KOPT-K1 (cell line): ENCODE data around the gene ATXN1.
"Not testable (repeated sequence)": the region's sequence is repeated elsewhere in the genome, so short reads cannot be mapped to it uniquely, and the experiment has no call there.

Source experiments
- H3K27ac ChIP-seq: fragments of 200-600 bp; sonication (generic); 2 replicates; pipeline ENCODE4 v1.5.1; 2016; ENCODE audit warnings: antibody characterized with exemption, mild to moderate bottlenecking, low read depth, low read length; ENCODE audit not compliant: poor library complexity, severe bottlenecking
- H3K36me3 ChIP-seq: fragments of 200-600 bp; sonication (generic); 2 replicates; pipeline ENCODE4 v1.5.1; 2017; ENCODE audit warnings: antibody characterized with exemption, mild to moderate bottlenecking, low read length, moderate library complexity; ENCODE audit not compliant: insufficient read depth
- H3K9me3 ChIP-seq: fragments of 200-600 bp; sonication (generic); 2 replicates; pipeline ENCODE4 v1.5.1; 2017; ENCODE audit warnings: antibody characterized with exemption, low read length, mild to moderate bottlenecking; ENCODE audit not compliant: insufficient read depth, poor library complexity, severe bottlenecking

ATXN1 gene

DNA sequence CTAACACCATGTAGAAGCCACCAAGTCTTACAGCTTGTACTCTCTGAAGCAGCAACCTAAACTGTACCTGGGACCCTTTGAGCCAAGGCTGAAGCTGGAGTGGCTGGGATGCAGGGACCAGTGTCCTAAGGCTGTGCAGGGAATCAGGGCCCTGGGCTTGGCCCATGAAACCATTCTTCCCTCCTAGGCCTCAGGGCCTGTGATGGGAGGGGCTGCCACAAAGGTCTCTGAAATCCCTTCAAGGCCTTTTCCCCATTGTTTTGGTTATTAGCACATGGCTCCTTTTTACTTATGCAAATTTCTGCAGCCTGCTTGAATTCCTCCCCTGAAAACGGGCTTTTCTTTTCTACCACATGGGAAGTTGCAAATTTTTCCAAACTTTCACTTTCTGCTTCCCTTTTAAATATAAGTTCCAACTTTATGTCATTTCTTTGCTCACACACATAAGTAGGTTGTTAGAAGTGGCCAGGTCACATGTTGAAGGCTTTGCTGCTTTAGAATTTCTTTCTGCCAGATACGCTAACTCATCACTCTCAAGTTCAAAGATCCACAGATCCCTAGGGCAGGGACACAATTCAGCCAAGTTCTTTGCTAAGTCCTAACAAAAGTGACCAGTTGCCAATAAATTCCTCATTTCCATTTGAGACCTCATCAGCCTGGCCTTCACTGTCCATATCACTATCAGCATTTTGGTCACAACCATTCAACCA is 28.2 kb upstream of the ATXN1 start:
- Histone ChIP-seq H3K27ac (no peak overlapping the region), H3K9me3 (peaks cover 4% of the 10 kb centered on the region), H3K36me3 (no peaks in the 10 kb centered on the region)

DNA sequence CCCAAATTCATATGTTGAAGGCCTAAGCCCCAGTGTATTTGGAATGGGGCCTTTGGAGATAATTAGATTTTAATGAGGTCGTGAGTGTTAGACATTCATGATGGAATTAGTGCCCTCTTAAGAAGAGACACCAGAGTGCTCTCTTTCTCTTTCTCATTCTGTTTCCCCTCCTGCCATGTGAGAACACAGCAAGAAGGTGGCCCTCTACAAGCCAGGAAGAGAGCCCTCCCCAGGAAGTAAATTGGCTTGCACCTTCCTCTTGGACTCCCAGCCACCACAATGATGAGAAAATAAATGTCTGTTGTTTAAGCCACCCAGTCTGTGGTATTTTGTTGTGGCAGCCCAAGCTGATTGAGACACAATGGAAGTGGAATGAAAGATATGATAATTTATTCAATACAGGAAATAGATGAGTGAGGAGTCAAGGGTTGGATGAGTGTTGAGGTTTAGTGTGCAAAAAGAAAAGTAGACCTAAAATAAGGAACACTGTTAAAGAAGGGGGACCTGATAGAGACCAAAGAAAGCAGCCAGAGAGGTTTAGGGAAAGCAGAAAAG is 25.9 kb upstream of the ATXN1 start:
- H3K36me3 ChIP-seq = no peaks in the 10 kb centered on the region
- no peak overlapping the region for H3K27ac ChIP-seq
- H3K9me3 ChIP-seq = peaks cover 4% of the 10 kb centered on the region

DNA sequence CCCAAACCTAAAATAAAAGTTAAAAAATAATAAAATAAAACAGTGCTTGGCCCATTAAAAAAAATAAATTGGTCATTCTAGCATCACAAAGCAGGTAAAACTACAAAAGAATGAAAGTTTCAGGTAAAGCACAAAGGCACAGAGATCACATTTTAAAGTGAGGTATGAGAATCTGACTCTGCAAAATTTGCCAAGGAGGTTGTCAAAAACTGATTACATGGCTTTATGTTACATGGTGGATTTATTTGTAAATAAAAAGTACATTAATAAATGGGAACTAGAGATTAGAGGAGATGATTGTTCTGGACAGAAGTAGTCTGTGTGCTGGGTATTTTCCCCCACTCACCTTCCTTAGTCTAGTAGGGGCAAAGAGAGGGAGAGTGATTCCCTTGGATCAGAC is 24.2 kb upstream of the ATXN1 start:
- H3K36me3 ChIP-seq = no peaks in the 10 kb centered on the region
- peaks cover 4% of the 10 kb centered on the region for H3K9me3 ChIP-seq
- no peak overlapping the region for H3K27ac ChIP-seq

DNA sequence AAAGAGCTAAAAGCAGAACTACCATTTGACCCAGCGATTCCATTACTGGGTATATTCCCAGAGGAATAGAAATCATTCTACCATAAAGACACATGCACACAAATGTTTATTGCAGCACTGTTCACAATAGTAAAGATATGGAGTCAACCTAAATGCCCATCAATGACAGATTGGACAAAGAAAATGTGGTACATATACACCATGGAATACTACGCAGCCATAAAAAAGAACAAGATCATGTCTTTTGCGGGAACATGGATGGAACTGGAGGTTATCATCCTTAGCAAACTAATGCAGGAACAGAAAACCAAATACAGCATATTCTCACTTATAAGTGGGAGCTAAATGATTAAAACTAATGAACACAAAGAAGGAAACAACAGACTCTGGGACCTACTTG is 23.7 kb upstream of the ATXN1 start:
- not testable (repeated sequence) for H3K36me3 ChIP-seq, H3K27ac ChIP-seq, H3K9me3 ChIP-seq

DNA sequence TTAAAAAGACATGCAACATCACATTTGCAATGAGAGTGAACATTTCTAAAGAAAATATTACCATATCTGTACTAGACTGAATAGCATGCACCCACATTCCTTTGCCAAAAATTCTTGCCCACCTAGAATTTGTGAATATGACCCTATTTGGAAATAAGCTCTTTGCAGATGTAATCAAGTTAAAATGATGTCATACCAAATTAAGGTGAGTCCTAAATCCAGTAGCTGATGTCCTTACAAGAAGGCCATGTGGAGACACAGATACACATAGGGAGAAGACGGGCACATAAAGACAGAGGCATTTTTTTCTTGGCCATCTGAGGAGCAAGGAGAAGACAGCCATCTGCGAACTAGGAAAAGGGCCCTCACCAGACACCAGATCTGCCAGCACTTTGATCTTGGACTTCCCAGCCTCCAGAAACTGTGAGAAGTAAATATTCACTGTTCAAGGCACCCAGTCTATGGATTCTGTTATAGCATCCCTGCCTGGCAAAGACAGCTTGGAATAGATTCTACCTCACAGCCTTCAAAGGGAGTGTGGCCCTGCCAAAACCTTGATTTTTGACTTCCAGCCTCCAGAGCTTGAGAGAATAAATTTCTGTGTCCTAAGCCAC is 22.8 kb upstream of the ATXN1 start:
- H3K36me3 ChIP-seq = no peaks in the 10 kb centered on the region

DNA sequence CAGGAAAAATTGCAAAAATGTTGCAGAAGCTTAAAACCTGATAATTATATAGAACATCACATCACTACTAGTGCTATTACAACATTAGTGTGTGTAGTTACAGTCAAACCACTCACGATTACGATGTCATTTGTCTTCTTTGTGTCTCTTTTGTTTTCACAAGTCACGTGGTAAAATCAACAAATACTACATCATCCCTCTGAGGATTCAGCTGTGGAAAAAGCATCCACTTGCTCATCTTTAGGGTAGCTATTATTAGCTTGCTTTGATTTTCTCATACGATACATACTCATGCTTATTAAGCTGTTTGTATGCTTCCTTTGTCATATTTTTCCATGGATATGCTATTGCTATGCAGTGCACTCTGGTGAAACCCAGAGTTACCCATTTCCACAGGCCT is 22.2 kb upstream of the ATXN1 start:
- no peak overlapping the region for H3K27ac ChIP-seq
- H3K9me3 ChIP-seq = no peaks in the 10 kb centered on the region
- no peaks in the 10 kb centered on the region for H3K36me3 ChIP-seq

More for the DNA sequence above, 22.8 kb upstream of the ATXN1 start:
- Histone ChIP-seq H3K27ac (no peak overlapping the region), H3K9me3 (no peaks in the 10 kb centered on the region)

DNA sequence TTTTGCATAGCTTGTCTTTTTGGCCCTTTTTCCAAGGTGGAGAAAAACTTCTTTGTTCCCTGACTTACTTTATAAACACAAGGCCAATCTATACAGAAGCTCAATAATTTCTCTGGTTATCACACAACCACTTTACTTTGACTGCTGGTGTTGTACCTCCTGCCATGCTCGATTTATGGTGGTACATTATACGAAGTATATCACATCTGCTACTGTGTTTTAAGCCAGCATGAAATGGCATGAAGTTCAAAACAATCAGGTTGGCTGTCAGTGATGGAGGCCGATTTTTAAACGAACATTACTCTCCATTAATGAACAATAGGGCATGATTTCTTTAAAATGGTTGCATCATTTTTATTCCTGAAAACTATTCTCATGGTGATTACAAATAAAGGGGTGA is 21.0 kb upstream of the ATXN1 start:
- Histone ChIP-seq H3K36me3 (no peaks in the 10 kb centered on the region), H3K9me3 (no peaks in the 10 kb centered on the region), H3K27ac (no peak overlapping the region)

DNA sequence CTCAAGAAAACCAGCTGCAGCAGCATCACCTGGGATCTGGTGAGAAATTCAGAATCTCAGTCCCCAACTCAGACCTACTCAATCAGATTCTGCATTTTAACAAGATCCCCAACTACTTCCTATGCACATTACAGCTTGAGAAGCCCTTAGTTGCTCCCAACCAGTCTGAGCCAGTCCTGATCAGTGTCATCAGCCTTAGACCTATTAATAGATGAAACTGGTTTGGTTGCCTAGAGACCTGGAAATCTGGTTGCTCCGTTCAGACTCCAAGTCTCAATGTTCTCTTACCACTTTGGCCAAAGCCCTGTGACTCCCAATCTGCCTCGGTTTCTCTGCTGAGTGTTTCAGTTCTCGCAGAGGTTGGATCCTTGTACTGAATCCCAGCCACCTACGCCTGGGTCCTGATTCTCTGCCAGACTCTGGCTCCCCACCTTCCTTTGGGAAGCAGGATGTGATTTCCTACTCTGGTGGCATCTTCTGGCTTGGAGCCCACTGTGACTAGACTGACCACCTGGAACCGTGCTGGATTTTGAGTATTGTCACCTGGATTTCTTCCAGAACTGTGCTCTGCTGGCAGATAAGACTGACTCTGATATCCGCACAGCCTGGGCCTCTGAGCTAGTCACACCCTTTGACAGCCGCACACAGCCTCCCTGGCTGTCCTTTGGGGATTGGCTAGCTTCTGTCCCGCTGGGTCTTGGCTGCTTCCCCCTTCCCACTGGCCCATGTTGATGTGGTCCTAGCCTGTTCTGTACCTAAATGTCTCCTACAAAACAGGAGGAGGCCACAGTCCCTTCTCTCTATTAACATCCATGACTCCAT is 20.3 kb upstream of the ATXN1 start:
- H3K36me3 ChIP-seq = no peaks in the 10 kb centered on the region
- H3K27ac ChIP-seq = no peak overlapping the region
- H3K9me3 ChIP-seq = no peaks in the 10 kb centered on the region

DNA sequence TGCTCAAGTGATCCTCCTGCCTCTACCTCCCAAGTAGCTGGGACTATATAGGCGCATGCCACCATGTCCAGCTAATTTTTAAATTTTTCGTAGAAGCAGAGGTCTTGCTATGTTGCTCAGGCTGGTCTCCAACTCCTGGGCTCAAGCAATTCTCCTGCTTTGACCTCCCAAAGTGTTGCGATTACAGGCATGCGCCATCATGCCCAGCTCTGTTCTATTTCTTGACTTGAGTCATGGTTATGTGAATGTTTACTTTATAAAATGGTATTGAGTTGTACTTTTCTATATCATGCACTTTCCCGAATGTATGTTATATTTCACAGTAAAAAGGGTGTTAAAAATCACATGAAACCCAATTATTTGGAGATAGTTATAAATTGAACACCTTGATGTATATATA is 17.3 kb upstream of the ATXN1 start:
- no peak overlapping the region for H3K27ac ChIP-seq
- H3K36me3 ChIP-seq = no peaks in the 10 kb centered on the region
- no peaks in the 10 kb centered on the region for H3K9me3 ChIP-seq

DNA sequence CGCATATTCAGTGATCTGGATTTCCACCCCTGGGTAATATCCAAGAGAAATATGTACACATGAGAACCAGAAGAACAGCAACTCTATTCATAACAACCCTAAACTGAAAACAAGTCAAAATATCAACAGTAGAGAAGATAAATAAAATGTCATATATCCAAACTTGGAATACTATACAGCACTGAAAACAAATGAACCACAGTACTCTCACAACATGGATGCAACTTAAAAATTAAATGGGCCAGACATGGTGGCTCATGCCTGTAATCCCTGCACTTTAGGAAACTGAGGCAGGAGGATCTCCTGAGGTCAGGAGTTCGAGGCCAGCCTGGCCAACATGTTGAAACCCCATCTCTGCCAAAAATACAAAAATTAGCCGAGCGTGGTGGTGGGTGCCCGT is 16.5 kb upstream of the ATXN1 start:
- Histone ChIP-seq H3K9me3 (no peaks in the 10 kb centered on the region), H3K27ac (no peak overlapping the region)

DNA sequence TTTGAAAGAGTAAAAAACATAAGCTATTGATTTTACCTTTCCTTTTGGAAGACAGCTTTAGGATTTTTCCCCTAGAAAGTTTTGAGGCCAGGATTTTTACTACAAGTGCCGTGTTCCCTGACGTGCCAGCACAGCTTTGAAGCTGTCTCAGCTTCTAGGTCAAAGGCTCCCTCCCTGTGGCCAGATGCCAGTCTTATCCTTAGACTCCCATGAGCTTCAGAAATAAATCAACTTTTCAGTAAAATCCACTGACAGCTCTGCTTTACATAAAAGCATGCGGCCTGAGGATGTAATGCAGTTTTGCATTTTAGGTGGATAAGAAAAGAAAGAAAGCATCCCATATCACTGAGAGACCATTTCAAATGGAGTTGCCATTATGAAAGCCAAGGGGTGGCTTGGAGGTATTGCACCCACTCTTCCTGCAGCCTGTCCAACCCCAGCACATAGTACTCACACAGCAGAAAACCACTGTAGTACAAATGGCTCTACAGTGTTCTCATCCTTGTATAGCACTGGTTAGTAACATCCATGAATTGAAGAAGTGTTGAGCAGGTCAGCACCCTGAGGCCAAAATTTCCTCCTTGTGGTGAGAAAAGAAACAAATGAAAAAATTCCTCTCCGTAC is 15.2 kb upstream of the ATXN1 start:
- Histone ChIP-seq H3K9me3 (no peaks in the 10 kb centered on the region), H3K36me3 (no peaks in the 10 kb centered on the region), H3K27ac (no peak overlapping the region)

More for the DNA sequence above, 16.5 kb upstream of the ATXN1 start:
- H3K36me3 ChIP-seq = no peaks in the 10 kb centered on the region

DNA sequence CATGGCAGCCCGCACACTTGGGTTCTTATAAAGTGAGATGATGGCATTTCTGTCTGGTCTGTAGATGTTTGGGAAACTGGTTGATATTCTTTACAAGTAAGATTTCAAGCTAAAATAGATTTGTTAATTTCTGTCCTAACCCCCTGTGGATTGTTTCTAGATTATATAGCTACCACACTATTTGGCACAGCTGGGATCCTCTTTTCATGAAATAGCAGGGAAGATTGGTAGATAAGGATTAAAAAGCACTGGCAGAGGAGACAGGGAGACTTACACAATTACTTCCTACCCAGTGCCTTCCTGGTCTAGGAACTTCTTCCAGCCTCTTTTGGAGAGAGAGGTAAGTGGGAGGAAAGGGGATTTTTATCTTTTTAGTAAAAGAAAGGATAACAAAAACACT is 13.2 kb upstream of the ATXN1 start:
- Histone ChIP-seq H3K27ac (no peak overlapping the region), H3K36me3 (no peaks in the 10 kb centered on the region), H3K9me3 (no peaks in the 10 kb centered on the region)

DNA sequence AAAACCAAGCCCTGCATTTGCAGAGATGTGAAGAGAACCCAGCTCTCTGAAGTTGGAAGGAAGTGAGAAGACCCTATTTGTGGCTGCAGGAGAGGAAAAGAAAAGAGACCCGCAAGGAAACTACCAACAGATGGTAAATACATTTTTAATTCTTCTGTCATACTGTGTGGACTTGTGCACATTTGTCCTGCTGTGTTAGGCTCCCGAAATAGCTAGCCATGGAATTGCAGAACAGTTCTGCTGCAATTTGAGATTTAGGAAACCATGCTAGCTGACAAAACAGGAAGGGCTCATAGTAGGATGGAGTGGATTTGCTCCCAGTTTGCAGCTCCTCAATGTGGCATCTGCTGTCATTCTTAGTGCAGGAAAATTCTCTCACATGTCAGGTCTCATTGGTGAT is 12.1 kb upstream of the ATXN1 start:
- no peak overlapping the region for H3K27ac ChIP-seq
- no peaks in the 10 kb centered on the region for H3K9me3 ChIP-seq
- no peaks in the 10 kb centered on the region for H3K36me3 ChIP-seq

DNA sequence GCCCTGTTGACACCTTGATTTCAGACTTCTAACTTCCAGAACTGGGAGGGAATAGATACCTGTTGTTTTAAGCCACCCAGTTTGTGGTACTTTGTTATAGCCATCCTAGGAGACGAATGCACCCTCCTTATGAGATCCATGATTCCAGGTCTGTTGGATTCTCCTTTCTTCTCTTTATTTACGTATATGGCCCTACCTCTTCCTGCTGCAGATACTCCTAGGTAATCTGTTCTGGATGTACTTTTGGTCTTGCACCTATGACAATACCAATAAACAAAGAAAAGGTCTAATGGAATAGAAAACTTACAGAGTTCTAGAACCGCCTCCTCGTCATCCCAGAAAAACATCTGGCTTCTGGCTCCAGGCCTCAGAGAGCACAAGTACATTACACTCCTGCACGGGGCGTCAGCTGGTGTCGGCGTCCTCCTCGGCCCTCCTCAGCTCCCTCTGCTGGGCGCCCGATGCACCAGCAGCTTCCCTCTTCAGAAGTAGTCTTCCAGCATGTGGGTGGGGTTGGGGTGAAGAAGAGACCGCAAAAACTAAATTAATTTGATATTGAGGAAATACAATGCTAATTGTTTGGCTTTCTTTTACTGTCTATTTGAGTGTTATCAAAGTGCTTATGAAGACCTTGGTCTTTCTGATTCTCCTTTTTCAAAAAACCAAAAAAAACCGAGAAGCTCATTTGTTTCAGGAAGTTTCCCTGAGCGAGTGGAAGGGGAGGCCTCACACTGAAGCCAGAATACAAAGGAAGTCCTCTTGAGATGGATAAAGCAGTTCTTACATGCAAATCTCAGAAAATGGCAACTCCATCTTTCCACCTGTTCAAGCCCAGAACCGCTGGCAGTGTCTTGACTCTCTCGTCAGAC is 9.7 kb upstream of the ATXN1 start:
- Histone ChIP-seq H3K36me3 (no peaks in the 10 kb centered on the region), H3K9me3 (no peaks in the 10 kb centered on the region), H3K27ac (peak overlapping the region; percentile 5)
